GM18868 (cell line): ENCODE data around the gene CCDC33.

ENCODE experiments used
- ATAC-seq: cut with Tn5 transposase; IDR thresholded peaks from one replicate; pipeline ENCODE4 v1.9.1; 2021; ENCODE audit warnings: mild to moderate bottlenecking, moderate library complexity; ENCODE audit not compliant: unreplicated experiment

CCDC33 gene

DNA sequence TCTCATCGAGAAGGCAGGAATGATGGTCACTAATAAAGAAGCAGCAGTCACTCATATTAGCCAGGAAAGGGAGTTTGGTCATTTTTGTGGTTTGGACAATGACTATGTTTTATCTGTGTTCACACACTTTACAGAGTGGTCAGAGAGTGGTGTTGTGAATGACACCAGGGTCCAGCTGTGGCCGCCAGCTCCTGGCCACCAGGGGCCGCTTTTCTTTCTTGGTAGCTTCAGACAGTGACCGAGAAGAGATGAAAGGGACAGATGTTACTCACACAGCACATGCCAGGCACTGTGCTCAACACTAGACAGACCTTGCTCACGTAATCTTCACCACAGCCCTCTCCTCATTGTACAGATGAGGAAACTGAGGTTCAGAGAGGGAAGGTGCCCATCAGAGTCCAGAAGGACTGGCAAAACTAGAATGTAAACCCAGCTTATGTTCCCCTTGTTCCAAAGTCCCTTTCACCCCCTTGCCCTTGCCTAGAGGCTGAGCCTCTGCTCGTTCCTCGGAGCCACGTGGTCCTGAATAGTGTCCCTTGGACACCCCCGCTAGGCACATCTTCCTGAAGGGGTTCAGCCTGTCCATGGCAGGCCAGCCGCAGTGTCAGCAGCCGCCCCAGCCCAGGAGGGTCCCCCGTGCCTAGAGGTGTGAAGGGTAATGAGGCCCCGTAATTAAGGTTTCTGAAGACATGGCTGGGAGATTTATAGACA is 75.8 kb downstream of the CCDC33 start:
- ATAC-seq: no peak

DNA sequence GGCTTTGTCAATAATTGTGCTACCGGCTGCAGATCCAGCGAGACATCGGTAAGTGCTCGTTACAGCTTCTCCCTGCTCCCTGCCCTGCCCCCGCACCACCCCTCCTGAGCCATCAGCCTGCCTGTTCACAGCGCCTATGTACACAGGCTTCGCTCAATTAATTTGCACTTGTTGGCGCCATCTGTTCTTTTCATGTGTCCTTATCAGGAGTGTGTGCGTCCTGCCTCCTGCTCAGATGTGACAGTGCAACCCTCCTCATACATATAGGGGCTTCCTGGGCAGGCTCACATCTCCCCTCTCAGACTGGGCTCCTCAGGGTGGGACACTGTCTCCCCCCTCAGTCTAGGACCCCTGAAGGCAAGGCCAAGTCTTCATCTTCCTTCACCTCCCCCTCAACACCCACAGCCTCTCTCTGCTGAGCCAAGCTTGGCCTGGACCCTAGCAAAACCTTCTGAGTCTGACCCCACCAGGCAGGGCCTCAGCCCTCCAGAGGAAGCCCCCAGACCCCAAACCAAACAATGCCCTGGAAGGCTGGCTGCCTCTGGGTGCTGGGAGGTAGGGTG is 76.4 kb downstream of the CCDC33 start:
- ATAC-seq: no peak

DNA sequence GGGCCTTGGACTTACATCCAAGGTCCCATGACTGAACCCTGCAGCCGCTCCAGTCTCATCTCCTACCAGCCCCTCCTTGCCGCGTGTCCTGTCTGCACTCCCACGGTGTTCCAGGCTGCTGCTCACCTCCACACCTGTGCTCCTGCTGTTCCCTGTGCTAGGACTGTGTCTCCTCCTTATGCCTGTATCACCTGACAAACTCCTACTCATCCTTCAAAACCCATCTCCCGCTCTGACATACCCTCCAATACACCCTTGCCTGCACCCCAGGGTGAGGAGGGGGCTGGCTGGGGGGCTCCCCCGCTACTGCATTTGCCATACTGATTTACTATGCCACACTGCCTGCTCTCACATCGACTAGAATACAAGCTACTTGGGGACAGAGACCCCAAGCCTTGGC is 77.8 kb downstream of the CCDC33 start:
- ATAC-seq: no peak

DNA sequence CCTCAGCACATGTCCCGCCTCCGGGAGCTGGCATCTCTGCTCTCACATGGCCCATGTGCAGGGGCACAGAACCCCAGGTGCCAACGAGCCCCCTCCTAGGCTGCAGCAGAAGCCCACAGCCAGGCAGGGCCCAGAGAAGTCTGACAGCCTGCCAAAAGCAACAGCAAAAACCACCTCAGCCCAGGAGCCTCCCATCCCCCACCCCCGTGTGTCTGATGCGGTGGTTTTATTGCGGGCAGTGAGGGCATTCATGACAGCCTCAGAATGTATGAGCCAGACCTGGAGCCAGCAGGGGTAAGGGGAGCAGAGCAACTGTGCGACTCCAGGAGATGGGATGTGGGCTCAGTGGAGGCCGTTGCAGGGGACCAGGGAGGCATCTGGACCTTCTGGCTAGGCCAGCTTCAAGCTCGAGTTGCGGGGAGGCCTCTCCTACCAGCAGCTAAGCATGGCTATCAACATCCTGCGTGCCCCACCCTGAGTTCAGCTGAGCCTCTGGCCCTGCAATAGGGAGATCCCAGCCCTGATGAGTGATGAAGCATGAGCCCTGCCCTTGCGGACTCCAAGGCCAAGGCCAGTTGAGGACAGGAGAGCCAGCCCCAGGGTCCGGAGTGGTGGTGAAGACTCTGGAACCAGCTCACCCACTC is 78.8 kb downstream of the CCDC33 start:
- no peak for ATAC-seq

DNA sequence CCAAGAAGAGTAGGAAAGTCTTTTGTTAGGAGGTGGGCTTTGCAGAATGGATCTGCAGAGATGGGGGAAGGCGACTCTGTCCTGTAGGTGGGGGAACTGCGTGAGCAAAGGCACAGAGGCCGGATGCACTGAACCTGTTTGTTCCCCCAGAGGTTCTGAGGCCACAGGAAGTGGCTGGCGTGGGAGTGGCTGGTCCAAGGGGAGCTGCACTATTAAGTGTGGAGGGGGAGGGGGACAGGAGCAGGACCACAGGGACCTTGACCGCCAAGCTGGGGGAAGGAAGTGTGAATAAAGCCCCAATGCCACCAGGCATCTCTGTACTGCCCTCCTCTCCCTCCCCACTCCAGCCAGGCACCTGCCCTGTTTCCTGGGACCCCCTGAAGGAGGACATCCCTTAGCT is 79.5 kb downstream of the CCDC33 start:
- ATAC-seq: no peak

DNA sequence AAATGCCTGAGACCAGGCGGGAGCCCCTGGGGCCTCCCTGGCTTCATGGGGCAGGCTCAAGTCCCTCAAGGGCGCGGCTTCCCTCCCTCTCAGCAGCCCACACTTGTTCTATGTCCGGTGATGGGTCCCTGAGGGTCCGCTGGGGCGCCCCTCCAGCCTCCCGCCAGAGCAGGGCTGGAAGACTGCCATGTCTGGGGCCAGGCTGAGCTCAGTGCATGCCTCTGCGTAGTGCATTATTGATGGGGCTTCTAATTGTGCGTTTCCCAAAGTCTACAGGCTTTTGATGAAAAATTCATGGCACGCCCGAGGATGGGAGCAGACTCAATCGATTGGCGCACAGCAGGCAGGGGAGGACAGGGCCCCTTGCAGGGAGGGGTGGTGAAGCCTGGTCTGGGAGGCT is 80.0 kb downstream of the CCDC33 start:
- no peak for ATAC-seq

DNA sequence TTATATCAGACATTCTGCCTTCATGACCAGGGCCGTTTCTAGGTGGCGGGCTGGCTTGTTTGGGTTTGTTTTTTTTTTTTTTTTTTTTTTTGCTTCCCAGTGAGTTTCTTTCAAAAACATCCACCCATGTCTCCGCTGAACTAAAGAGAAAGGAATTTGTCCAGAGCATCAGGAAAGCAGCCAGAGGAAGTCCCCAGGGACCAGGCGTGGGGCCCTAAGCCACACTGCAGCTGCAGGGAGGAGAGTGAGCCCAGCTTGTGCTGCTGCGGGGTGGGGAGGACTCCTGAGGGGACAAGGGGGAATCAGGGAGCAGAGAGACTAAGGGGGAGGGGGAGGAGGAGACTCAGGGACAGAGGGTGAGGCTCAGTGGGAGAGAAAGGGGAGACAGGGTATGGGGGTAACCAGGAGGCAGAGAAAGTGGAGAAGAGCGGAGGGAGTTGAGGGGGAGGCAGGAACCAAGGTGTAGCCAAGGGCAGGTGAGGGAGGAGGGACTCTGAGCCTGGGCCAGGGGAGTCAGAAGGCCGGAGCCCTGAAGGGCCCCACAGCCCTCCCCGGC is 81.8 kb downstream of the CCDC33 start:
- ATAC-seq: no peak

DNA sequence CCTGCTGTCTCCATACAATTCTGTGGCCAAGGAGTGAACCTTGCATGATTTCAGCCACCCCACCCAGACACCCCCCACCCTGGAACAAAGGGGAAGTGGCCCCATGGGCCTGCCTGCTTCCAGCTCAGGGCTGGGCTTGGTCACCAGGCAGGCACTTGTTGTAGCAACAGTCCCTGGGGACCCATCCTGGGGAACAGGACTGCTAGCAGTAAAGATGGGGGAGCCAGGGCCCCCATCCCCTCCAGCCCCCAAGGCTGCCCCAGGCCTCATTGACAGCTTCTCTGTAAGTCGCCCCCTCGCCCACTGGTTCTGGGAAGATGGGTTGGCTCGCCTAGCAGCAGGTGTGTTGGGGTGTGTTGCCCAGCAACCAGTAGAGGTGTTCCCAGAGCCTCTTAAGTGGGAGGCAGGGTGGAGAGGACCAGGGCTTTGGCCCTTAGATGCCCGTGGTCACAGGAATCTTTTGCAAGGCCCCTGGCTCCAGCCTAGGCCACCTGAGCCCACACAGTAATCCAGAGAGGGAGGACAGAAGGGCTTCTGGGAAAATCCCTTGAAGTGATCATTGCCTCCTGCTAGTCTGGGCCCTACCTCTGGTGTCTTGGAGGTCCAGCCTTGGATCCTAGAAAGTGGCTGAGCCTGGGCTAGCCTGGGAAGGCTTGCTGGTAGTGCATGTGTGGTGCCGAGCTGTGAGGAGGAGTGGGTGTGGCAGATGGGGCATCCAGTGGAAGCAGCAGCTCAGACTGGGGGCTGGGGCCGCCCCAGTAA is 82.4 kb downstream of the CCDC33 start:
- ATAC-seq: no peak

DNA sequence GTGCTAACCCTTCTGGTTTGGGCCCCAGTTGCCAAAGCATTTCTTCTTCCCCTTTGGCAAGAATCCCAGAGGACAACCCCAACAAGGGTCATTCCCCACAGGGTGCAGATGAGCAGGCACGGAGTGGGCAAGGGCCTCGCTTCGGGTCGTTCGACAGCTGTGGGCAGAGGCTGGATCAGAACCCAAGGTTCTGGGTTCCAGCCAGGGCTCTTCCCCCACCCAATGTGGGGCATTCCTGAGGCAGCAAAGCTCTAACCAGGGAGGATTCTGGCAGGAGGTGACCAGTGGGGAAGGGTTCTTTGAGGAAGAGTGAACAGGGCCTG is 83.0 kb downstream of the CCDC33 start:
- ATAC-seq: no peak

DNA sequence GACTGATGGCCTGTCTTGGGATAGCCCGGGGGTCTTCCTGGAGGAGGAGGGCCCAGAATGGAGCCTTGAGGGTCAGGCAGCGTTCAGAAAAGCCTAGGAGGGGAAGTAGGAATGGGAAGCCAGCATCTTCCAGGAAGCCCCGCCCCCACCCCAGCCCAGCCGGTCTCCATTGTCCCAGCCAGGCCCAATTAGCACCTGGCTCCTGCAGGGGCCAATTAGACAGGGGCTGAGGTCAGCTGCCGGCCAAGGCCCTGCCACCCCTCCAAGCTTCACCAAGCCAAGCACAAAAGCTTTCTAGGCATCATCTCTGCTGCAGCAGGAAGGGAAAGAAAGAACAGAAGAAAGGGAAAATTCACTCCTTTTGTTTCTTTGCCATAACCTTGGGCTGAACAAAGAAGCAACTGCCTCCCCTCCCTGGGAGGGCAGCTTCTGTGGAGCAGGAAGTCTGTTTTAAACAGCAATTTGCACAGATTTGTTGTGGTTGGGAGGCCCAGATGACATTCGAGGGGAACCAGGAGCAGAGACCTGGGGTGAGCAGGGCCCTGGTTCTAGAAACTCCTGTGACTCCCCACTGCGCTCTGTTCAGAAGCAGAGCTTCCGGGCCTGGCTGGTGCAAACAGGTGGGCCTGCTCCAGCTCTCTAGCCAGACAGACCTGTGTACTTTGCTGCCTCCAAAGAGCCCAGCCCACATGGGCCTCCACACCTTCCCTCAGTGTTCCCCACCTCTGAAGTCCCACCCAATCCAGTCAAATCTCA is 83.6 kb downstream of the CCDC33 start:
- ATAC-seq: no peak

DNA sequence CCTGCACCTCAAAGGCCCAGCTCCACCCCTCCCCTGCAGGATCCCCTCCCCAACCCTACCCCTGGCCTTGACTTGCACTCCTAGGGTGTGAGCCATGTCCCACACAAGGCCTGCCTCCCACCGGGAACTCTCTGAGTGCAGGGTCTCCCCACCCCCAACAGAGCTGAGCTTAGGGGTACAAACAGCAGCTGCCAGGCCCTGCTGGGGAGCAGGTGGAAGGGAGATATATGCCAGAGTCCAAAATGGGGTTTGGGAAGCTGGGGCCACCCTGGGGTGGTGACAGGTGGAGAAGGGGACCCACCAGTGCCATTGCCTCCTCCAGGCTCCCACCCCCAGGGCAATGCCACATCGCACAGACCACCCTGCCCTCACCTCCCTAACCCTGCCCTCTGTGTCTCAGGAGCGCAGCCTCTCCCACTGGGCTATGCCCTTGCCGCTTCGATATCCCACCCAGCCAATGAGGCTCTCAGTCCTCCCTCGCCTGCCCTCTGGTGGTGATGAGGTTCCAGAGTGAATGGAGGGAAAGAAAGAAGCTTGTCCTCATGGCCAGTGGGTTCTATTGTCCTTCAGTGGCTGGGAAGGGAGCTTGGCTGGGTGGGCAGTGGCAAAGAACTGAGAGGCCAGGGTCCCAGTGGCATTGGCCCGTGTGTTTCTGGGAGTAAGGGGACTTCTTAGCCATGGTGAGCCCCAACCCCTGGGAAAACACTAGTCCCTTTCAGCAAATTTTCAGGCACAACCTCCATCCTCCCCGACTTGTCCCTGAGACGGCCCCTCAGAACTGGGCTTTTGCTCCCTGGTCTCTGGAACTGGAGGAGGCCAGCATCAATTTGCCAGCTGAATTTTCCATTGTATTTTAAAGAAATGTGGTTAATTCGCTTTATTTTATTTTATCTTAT is 84.5 kb downstream of the CCDC33 start:
- ATAC-seq: no peak

DNA sequence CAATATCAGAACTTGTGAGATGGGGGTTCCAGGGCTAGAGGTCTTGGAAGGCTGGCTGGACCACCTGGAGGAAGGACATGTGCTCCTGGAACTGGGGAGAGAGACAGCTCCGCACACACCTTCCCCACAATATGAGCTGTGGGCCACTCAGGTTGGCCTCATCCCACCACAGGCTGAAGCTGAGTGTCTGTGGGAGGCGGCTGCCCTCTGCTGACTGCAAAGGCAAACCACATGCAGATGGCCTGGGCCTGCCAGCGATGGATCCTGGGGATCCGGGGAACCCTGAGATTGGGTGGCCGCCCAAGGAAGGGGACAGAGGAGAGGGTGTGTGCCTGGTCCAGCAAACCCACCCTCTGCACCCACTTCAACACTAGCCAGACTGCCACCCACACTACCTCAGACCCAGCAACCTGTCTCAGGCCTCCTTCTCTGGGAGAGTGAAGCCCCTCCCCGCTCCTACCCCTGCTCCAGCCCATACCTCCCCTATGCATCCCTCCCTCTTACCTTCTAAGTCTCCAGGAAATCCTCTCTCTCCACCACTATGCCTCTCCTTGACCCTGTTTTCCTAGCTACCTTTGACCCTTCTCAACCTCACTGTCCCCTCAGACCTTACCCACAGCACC is 86.5 kb downstream of the CCDC33 start:
- no peak for ATAC-seq

DNA sequence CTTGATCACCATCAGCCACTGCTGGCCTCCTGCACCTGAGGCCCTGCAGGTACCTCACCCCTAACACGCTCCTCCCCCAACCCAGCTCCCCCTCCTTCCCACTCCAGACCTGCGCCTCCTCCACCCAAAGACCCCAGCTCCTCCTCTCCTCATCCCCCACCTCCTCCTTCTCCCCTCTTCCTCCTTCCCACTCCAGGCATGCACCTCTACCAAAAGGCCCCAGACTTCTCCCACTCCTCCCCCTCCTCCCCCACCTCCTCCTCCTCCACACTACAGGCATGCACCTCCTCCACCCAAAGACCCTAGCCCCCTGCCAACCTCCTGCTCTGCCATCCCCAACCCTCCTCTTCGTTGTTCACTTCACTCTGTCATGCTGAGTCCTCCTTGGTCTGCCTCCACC is 88.6 kb downstream of the CCDC33 start:
- ATAC-seq: no peak

DNA sequence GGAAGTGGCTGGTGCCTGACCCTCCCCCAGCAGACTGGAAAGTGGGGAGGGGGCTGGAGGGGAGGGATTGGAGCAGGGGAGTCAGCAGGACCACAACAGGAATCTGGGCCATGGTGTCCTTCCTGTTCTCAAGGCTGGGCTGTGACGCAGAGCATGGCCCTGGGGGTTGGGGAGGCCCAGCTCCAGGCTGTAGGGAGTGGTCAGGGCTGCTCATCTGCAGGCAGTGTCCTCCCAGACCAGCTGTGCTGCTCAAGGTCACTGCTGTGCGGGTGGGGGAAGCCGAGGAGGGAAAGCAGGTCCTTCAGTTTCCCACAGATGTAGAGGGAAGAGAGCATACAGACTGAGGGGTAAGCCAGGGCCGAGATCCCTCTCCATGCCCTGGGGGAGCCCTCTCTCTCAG is 90.6 kb downstream of the CCDC33 start:
- no peak for ATAC-seq

DNA sequence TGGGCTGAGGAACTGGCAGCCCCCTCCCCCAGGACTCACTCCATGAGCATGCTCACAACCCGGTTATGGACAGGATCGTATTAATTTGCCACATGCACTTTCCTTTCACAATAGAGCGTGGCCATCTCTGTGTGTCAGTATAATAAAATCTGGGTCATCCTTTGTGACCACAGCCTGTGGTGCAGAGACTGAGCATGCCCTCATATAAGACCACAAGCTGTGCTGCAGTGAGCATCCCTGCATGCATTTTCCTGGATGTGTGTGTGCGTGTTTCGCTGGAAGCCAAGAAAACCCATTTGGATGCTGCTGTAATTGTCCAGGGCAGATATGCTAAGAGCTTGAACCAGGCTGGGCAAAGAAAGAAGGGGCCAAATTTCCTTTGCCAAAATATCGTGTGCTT is 91.6 kb downstream of the CCDC33 start:
- no peak for ATAC-seq

DNA sequence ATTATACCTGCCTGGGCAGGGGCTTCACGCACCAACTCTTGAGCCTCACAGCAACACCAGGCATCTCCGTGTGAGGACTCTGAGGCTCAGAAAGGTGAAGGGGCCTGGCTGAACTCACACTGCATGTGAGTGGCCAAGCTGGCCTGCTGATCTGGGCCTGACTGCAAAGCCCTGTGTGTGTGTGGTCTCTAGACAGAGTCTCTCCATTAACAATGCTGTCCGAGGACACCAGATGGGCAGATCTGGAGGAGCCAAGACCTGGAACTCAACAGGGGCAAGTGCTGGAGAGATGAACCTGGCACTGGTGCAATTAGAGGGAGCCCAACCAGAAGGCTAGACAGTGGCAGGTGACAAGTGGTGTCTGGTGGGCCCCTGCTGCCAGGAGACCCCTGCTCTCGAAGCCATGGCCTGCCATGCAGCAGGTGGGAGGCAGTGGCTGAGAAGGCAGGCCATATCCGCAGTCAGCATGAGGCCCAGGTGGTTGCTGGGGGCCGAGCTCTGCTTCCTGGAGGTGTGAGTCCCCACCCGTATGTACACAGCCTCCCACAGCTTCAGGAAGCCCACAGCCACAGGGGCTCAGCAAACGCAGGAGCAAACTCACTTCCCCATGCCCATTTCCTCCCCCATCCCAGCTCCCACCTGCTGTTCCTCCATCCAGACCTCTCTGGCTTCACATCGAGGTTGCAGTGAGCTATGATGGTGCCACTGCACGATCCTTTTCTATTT is 92.4 kb downstream of the CCDC33 start:
- ATAC-seq: no peak

DNA sequence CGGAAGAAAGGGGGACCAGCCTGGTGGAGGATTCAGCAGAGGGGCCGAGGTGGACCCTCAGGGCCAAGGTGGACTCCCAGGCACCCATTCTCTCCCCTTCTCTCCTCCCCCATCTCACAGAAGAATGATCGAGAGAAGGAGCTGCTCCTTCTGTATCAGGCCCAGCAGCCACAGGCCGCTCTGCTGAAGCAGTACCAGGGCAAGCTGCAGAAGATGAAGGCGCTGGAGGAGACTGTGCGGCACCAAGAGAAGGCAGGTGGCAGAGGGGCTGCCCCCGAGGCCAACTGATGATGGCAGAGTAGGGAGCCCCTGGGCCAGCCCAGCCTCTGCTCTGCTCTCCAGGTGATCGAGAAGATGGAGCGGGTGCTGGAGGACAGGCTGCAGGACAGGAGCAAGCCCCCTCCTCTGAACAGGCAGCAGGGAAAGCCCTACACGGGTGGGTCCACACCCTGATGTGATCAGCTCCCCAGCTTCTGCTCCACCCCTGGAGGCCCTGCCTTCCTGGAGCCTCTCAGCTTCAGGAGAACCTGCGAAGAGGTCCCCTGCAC is 94.8 kb downstream of the CCDC33 start:
- no peak for ATAC-seq

DNA sequence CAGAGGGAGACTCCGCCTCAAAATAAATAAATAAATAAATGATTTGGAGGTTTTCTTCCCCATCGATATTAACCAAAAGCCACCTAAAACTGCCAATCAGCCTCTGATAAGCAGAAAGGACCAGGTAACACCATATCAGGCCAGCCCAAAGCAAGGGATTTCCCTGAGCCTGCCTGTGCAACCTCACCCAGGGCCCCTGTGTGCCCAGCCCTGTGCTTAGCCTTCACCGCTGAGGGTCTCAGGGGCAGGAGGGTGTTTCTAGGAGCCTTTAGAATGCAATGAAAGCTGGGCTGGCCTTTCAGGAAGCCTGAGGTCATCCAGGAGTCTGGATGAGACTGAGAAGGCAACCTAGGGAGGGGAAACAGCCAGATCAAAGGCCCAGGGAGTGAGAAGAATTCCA is 95.9 kb downstream of the CCDC33 start:
- ATAC-seq: no peak

DNA sequence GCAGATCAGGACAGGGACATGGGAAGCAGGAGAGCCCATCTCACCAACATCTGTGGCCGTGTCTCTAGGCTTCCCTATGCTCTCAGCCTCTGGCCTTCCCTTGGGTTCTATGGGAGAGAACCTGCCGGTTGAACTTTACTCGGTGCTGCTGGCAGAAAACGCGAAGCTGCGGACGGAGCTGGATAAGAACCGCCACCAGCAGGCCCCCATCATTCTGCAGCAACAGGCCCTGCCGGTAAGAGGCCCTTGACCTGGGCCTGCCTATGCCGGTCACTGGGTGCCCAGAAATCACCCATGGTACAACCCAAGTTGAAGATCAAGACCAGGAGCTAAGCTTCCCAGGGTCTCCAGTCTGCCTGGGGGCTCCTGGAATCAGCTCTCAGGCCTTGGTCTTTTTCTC is 96.5 kb downstream of the CCDC33 start:
- ATAC-seq: no peak
